HEK293 (cell line): ENCODE data around the gene SLC35D3.

Experiments used
- CTCF ChIA-PET: fragments of 350-600 bp; formaldehyde crosslinking; extraction: SDS; loops from one replicate; lab custom pipeline; 2021; ENCODE audit warnings: antibody characterized with exemption; lab: Yijun Ruan, JAX
- POLR2A ChIA-PET: fragments of 300-600 bp; formaldehyde crosslinking; extraction: SDS; loops from one replicate; lab custom pipeline; 2020; ENCODE audit warnings: antibody characterized with exemption, inconsistent platforms; lab: Yijun Ruan, JAX
- H3K27ac ChIP-seq: fragments of 200-500 bp; sonication (Bioruptor generic); 2 replicates; pipeline ENCODE4 v1.5.1; 2014; ENCODE audit warnings: low read depth, low read length, control low read depth, inconsistent platforms; ENCODE audit errors: extremely low read depth
- H3K36me3 ChIP-seq, 2 experiments: fragments of 200-500 bp in 1 of 2; sonication (Bioruptor generic) in 1 of 2; 1 replicate in 1 of 2; 2 replicates in 1 of 2; pipeline ENCODE4 v1.5.1; 2014 to 2017; ENCODE audit warnings: inconsistent platforms in 2 of 2, low read length in 2 of 2; ENCODE audit not compliant: control insufficient read depth in 2 of 2, insufficient read depth in 1 of 2
- H3K4me1 ChIP-seq: fragments of 200-500 bp; sonication (Bioruptor generic); 2 replicates; pipeline ENCODE4 v1.5.1; 2014; ENCODE audit warnings: mild to moderate bottlenecking, low read length, inconsistent platforms; ENCODE audit not compliant: control insufficient read depth, insufficient read depth
- H3K4me3 ChIP-seq: 2 replicates; pipeline ENCODE4 v1.5.1; 2011; ENCODE audit warnings: low read depth, mild to moderate bottlenecking, control low read depth, low read length, moderate library complexity
- H3K9me3 ChIP-seq: fragments of 200-500 bp; sonication (Bioruptor generic); 2 replicates; pipeline ENCODE4 v1.5.1; 2014; ENCODE audit warnings: low read depth, low read length, inconsistent platforms; ENCODE audit not compliant: control insufficient read depth, insufficient read depth
- GLIS1 ChIP-seq: fragments of 450-650 bp; formaldehyde crosslinking; IDR thresholded peaks from 2 replicates; pipeline ENCODE4 v1.5.1; 2016; ENCODE audit warnings: missing biosample characterization, missing genetic modification characterization
- KLF1 ChIP-seq: fragments of 450-650 bp; formaldehyde crosslinking; IDR thresholded peaks from 2 replicates; pipeline ENCODE4 v1.5.1; 2016; ENCODE audit warnings: missing biosample characterization, missing genetic modification characterization
- PATZ1 ChIP-seq: fragments of 450-650 bp; formaldehyde crosslinking; IDR thresholded peaks from 2 replicates; pipeline ENCODE4 v1.5.1; 2016; ENCODE audit warnings: missing biosample characterization, missing genetic modification characterization
- REPIN1 ChIP-seq: fragments of 450-650 bp; formaldehyde crosslinking; IDR thresholded peaks from 2 replicates; pipeline ENCODE4 v1.5.1; 2017; ENCODE audit warnings: missing biosample characterization, missing genetic modification characterization, low read depth
- SETDB1 ChIP-seq: IDR thresholded peaks from one replicate; pipeline ENCODE4 v1.6.1; 2017; ENCODE audit warnings: mild to moderate bottlenecking, low read length, moderate library complexity, mixed read lengths; ENCODE audit not compliant: insufficient read length
- ZBTB1 ChIP-seq: fragments of 450-650 bp; formaldehyde crosslinking; IDR thresholded peaks from 2 replicates; pipeline ENCODE4 v1.5.1; 2016; ENCODE audit warnings: missing biosample characterization, missing genetic modification characterization
- ZBTB6 ChIP-seq: fragments of 450-650 bp; formaldehyde crosslinking; IDR thresholded peaks from 2 replicates; pipeline ENCODE4 v1.5.1; 2017; ENCODE audit warnings: missing biosample characterization, missing genetic modification characterization
- ZBTB8A ChIP-seq: fragments of 450-650 bp; formaldehyde crosslinking; IDR thresholded peaks from 2 replicates; pipeline ENCODE4 v1.5.1; 2016; ENCODE audit warnings: missing biosample characterization, missing genetic modification characterization
- ZFP37 ChIP-seq: fragments of 450-650 bp; formaldehyde crosslinking; IDR thresholded peaks from 2 replicates; pipeline ENCODE4 v1.5.1; 2016; ENCODE audit warnings: missing biosample characterization, missing genetic modification characterization
- ZIC2 ChIP-seq: fragments of 450-650 bp; formaldehyde crosslinking; IDR thresholded peaks from 2 replicates; pipeline ENCODE4 v1.5.1; 2016; ENCODE audit warnings: missing biosample characterization, missing genetic modification characterization
- ZNF155 ChIP-seq: fragments of 450-650 bp; formaldehyde crosslinking; IDR thresholded peaks from 2 replicates; pipeline ENCODE4 v1.5.1; 2016; ENCODE audit warnings: missing biosample characterization, missing genetic modification characterization
- ZNF239 ChIP-seq: fragments of 450-650 bp; formaldehyde crosslinking; IDR thresholded peaks from 2 replicates; pipeline ENCODE4 v1.5.1; 2016; ENCODE audit warnings: missing biosample characterization, missing genetic modification characterization
- ZNF335 ChIP-seq: fragments of 450-650 bp; formaldehyde crosslinking; conservative IDR thresholded peaks from 2 replicates; pipeline ENCODE4 v1.5.1; 2016; ENCODE audit warnings: missing biosample characterization, missing genetic modification characterization
- ZNF416 ChIP-seq: fragments of 450-650 bp; formaldehyde crosslinking; IDR thresholded peaks from 2 replicates; pipeline ENCODE4 v1.5.1; 2016; ENCODE audit warnings: missing biosample characterization, missing genetic modification characterization
- TF ChIP-seq, protein P1 (sequence below): fragments of 450-650 bp; formaldehyde crosslinking; IDR thresholded peaks from 2 replicates; pipeline ENCODE4 v1.5.1; 2016; ENCODE audit warnings: missing biosample characterization, missing genetic modification characterization
- TF ChIP-seq, protein P2 (sequence below): fragments of 450-650 bp; formaldehyde crosslinking; IDR thresholded peaks from 2 replicates; pipeline ENCODE4 v1.5.1; 2016; ENCODE audit warnings: missing biosample characterization, missing genetic modification characterization
- TF ChIP-seq, protein P3 (sequence below): fragments of 450-650 bp; formaldehyde crosslinking; optimal IDR thresholded peaks from 2 replicates; pipeline ENCODE3; 2016; ENCODE audit warnings: missing biosample characterization, mild to moderate bottlenecking, missing genetic modification characterization

The SLC35D3 gene

DNA sequence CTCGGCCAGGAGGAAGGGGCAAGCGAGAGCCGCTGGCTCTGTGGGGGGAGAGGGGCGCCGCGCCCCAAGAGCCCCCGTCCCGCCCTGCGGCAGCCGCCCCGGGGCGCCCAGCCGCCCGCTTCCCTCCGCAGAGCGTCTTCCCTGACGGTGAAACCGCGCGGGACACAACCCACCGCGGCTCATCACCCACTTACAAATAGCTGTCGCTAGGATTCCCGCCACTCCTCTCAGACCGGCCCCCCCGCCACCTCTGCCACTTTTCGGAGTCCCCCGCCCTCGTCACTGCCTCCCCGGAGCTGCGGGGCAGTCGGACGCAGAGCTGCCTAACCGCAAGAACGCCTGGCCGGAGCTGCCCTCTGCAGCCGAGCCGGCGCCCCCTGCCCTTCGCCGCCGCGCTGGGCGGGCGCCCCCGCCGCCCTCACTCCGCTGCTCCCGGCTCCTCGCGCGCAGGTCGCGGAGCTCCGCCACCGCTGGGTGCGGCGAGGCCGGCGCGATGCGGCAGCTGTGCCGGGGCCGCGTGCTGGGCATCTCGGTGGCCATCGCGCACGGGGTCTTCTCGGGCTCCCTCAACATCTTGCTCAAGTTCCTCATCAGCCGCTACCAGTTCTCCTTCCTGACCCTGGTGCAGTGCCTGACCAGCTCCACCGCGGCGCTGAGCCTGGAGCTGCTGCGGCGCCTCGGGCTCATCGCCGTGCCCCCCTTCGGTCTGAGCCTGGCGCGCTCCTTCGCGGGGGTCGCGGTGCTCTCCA lies at the start of gene SLC35D3 (continued):
- TF ChIP-seq, protein P1, sequence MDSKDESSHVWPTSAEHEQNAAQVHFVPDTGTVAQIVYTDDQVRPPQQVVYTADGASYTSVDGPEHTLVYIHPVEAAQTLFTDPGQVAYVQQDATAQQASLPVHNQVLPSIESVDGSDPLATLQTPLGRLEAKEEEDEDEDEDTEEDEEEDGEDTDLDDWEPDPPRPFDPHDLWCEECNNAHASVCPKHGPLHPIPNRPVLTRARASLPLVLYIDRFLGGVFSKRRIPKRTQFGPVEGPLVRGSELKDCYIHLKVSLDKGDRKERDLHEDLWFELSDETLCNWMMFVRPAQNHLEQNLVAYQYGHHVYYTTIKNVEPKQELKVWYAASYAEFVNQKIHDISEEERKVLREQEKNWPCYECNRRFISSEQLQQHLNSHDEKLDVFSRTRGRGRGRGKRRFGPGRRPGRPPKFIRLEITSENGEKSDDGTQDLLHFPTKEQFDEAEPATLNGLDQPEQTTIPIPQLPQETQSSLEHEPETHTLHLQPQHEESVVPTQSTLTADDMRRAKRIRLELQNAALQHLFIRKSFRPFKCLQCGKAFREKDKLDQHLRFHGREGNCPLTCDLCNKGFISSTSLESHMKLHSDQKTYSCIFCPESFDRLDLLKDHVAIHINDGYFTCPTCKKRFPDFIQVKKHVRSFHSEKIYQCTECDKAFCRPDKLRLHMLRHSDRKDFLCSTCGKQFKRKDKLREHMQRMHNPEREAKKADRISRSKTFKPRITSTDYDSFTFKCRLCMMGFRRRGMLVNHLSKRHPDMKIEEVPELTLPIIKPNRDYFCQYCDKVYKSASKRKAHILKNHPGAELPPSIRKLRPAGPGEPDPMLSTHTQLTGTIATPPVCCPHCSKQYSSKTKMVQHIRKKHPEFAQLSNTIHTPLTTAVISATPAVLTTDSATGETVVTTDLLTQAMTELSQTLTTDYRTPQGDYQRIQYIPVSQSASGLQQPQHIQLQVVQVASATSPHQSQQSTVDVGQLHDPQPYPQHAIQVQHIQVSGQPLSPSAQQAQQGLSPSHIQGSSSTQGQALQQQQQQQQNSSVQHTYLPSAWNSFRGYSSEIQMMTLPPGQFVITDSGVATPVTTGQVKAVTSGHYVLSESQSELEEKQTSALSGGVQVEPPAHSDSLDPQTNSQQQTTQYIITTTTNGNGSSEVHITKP (tag by site-specific recombination) = 0 out of 2 replicates have a peak, but pooled peaks have one; percentile 36
- TF ChIP-seq ZBTB6 (tag by site-specific recombination) = peak; percentile 82
- peak; percentile 88 for TF ChIP-seq ZBTB8A (tag by site-specific recombination)
- TF ChIP-seq GLIS1 (tag by site-specific recombination) = peak; percentile 58; the same call in 1 of the 2 replicates
- TF ChIP-seq, protein P2, sequence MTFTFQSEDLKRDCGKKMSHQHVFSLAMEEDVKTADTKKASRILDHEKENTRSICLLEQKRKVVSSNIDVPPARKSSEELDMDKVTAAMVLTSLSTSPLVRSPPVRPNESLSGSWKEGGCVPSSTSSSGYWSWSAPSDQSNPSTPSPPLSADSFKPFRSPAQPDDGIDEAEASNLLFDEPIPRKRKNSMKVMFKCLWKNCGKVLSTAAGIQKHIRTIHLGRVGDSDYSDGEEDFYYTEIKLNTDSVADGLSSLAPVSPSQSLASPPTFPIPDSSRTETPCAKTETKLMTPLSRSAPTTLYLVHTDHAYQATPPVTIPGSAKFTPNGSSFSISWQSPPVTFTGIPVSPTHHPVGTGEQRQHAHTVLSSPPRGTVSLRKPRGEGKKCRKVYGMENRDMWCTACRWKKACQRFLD (tag by site-specific recombination) = no peak
- TF ChIP-seq ZNF239 = no peak
- no peak for TF ChIP-seq KLF1 (tag by site-specific recombination)
- TF ChIP-seq PATZ1 (tag by site-specific recombination) = peak; percentile 77
- peak; percentile 29 for TF ChIP-seq ZIC2 (tag by site-specific recombination)

DNA sequence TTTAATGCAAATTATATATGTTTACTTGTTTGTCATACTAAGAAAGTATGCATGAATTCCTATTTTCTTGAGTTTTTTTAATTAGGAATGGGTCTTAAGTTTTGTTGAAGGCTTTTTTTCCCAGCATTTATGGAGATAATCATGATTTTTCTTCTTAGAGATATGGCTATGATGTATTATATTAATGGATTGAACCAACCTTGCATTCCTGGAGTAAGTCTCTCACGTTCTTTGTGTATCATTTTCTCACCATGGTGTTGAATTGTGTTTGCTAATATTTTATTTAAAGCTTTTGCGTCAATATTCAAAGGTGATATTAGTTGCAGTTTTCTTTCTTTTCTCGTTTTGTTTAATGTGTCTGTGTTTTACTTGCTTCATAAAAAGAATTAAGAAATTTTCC lies 48.4 kb upstream of the SLC35D3 start:
- CTCF ChIA-PET = interaction anchor here (0.8 kb wide), 1 partner anchor 12 kb away, joined by 3 read pairs; no protein-coding TSS in a partner anchor
- no peaks in the 10 kb centered on the region for H3K9me3 ChIP-seq
- peaks cover 0 to 17% of the 10 kb centered on the region in 2 experiments; a peak in 2 of 3 replicates for H3K36me3 ChIP-seq
- no peak overlapping the region for H3K27ac ChIP-seq
- no peak overlapping the region for H3K4me3 ChIP-seq
- no peaks in the 10 kb centered on the region for H3K4me1 ChIP-seq
- TF ChIP-seq SETDB1 (peak; percentile 90), ZFP37 (no peak), ZNF335 (tag by site-specific recombination) (no peak), REPIN1 (tag by site-specific recombination) (no peak), ZNF155 (tag by site-specific recombination) (no peak), ZNF416 (tag by site-specific recombination) (no peak), ZBTB1 (tag by site-specific recombination) (no peak)
- TF ChIP-seq, protein P3, sequence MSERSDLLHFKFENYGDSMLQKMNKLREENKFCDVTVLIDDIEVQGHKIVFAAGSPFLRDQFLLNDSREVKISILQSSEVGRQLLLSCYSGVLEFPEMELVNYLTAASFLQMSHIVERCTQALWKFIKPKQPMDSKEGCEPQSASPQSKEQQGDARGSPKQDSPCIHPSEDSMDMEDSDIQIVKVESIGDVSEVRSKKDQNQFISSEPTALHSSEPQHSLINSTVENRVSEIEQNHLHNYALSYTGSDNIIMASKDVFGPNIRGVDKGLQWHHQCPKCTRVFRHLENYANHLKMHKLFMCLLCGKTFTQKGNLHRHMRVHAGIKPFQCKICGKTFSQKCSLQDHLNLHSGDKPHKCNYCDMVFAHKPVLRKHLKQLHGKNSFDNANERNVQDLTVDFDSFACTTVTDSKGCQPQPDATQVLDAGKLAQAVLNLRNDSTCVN (tag by site-specific recombination) = no peak
- POLR2A ChIA-PET = no interaction called here
